SK-N-DZ (cell line): ENCODE measurements around the gene COMMD3.
"Not testable (repeated sequence)": the region's sequence is repeated elsewhere in the genome, so short reads cannot be mapped to it uniquely, and the experiment has no call there.

ENCODE experiments used
- DNase-seq: peaks from one replicate; pipeline ENCODE4 v3.0.0-alpha.2; 2015; ENCODE audit warnings: low spot score

Gene COMMD3

DNA sequence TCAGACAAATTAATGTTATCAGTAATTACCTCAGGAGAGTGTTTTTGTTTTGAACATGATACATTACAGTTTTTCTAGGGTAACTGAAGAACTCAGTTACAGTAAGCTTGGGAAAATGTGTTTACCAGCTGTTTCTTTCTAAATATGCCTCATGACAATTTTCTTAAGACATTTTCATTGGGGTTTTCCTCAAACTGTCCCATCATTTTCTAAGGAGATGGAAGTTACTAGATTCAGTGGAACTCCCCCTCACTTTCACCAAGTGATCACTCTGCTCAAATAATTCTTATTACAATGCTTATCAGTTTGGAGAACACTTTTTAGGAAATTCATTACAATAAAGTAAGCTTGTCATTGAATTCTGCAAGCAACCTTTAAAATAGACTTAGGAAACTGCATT lies 22.7 kb downstream of the COMMD3 start:
- DNase-seq, result no peak

GRCh38 chr10:22339761-22340328 lies 23.7 kb downstream of the COMMD3 start:
- no peak for DNase-seq

GRCh38 chr10:22340329-22341189 lies 24.4 kb downstream of the COMMD3 start:
- DNase-seq, result peak; percentile 90

- peak; percentile 45 for DNase-seq
Observed at GRCh38 chr10:22341190-22341925, 25.2 kb downstream of the COMMD3 start.

DNA sequence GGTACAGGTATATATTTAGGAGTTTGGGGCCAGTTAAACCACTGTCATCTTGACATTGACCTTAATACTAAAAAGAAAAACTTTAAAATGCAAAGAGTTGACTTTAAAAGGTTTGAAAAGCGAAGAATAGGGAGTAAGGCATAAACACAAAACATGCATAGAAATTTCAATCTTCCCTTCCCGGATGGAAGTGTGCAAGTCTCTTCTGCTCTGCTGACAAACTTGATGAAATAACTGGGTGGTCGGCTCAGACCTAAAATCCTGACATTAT lies 25.7 kb downstream of the COMMD3 start:
- no peak for DNase-seq

DNA sequence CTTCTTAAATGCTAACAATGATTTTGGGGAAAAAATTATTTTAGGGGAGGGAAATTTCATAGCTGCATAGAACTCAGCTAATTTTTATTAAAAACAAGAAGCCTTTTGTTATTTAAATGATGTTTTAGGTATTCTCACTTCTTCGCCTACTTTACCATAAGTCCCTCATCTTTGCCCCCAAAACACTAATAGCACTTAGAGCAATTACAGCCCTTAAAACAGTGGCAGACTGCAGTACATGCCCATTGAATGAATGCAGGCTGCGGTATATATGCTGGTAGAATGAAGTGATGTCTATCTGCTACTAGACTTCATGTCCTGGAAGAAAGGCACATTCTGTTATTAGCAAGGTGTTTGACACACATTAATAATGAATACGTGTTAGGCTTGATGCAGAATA lies 26.2 kb downstream of the COMMD3 start:
- no peak for DNase-seq

GRCh38 chr10:22343731-22344130 lies 27.5 kb downstream of the COMMD3 start:
- DNase-seq, result no peak

- no peak for DNase-seq
Observed at GRCh38 chr10:22344249-22344648, 28.1 kb downstream of the COMMD3 start.

GRCh38 chr10:22344781-22345300 lies 28.7 kb downstream of the COMMD3 start:
- DNase-seq, result no peak

GRCh38 chr10:22345301-22346095 lies 29.3 kb downstream of the COMMD3 start, which contains the start of gene SPAG6:
SPAG6 (plus strand) TSS chr10:22345496; CDS start chr10:22345612, 116 bp downstream.
- DNase-seq, result peak; percentile 49

GRCh38 chr10:22346096-22346661 lies 30.0 kb downstream of the COMMD3 start:
- no peak for DNase-seq

DNA sequence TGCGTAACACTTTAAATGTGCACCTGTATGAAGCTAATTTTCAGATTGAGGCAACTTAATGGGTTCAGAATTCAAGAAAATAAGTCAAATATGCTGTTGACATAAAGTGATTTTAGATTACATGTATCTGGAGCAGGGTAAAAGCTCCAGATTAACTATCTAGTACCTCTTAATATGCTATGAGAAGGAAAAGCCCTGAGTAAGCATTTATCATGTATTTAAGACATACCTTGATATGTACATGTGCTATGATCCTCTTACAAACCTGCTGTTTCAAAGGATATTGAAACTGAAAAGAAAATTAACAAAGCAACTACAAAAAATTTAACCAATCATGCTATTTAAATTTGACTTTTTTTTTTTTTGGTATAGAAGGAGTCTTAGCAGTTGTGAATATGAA lies 33.6 kb downstream of the COMMD3 start:
- no peak for DNase-seq

- DNase-seq, result no peak
Observed at GRCh38 chr10:22351131-22351703, 35.0 kb downstream of the COMMD3 start.

DNA sequence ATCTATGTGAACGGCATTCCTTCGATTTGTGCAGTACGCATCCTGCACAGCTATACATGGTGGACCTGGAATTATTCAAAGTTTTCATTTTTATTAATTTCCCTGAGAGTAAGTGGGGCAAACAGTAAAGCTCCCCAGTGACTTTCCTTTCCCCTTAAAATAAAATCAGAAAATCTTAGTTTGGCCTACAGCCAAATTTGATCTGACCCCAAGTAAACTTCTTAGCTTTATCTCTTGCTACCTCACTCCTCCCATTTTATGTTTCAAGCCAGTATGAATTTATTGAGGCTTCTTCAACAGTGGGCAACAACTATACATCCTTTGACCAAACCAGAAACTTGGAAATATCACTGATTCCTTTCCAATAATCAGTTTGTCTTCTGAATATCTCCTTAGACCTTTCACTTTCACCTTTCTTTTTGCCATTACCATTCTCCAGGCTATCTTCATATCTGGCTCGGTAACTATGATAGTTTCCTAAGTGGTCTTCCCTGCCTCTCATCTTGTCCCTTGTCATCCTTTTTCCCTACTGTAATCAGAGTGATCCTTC lies 40.2 kb downstream of the COMMD3 start:
- no peak for DNase-seq

DNA sequence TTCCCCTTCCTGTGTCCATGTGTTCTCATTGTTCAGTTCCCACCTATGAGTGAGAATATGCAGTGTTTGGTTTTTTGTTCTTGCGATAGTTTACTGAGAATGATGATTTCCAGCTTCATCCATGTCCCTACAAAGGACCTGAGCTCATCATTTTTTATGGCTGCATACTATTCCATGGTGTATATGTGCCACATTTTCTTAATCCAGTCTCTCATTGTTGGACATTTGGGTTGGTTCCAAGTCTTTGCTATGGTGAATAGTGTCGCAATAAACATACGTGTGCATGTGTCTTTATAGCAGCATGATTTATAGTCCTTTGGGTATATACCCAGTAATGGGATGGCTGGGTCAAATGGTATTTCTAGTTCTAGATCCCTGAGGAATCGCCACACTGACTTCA lies 41.6 kb downstream of the COMMD3 start:
- DNase-seq, result not testable (repeated sequence)

GRCh38 chr10:22363305-22363704 lies 47.1 kb downstream of the COMMD3 start:
- no peak for DNase-seq

- no peak for DNase-seq
Observed at GRCh38 chr10:22364407-22365140, 48.4 kb downstream of the COMMD3 start.

DNA sequence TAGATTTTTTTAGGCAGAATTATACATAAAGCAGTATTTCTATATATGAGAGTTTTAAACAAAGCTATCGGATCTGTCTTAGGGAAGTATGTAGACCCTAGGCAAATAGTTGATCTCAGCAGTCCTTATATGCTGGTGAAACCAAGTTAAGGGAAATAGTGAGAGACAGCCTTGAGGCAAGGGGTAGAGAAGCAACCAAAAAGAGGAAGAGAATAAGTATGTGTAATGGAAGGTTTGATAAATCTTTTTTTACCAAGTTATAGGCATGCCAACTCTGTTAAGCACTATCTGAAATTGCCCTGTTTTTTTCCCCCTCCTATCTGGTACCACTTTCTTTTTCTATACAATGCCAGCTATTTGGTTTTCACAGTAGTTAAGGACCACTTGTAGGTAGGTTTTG lies 49.0 kb downstream of the COMMD3 start:
- DNase-seq, result no peak

DNA sequence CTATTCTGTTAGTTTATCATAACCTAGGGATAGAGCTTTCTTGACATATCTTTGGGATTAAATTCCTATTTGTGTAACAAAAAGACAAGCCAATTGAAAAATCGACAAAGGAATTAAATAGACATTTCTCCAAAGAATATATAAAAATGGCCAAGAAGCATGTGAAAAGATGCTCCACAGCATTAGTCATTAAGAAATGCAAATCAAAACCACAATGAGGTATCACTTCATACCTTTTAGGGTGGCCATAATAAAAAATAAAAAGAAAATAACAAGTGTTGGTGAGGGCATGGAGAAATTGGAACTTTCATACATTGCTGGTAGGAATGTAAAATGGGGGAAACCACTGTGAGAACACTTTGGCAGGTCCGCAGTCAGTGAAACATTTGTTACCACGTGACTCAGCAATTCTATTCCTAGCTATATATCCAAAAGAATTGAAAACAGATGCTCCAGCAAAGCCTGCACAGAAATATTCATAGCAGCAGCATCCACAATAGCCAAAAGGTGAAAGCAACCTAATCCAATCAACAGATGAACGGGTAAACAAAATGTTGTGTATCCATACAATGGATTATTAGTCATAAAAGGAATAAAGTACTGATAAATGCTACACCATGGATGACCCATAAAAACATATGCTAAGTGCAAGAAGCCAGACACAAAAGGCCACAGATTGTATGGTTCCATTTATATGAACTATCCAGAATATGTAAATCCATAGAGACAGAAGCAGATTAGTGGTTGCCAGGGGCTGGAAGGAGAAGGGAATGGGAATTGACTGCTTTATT lies 49.7 kb downstream of the COMMD3 start:
- DNase-seq, result no peak
